ENCODE measurements around the gene HMGCS2. TPM values are rescaled to one million over a fixed set of nuclear protein-coding genes. Genes with fewer than 3 reads are reported as not detected.

HMGCS2 gene
- not detected in 2 replicates for total RNA-seq

DNA sequence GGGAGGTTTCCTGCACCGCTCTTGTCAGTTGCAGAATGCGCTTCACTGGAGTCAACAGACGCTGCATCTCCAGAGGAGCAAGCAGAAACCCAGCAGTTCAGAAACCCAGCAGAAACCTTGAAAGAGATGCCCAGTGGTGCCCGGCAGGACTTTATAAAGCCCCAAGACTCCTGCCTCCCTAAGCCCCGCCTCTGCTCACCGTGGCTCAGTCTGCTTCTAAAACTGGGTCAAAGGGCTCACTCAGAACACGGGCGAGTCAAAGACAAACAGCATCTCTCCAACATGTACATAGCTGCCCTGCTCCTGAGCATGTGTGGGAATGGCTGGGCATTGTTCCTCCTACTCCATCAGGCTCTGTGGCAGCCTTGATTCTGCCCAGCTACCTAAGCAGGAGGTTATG lies at the start of gene HMGCS2:
Gene HMGCS2, minus strand, starts transcription at position 128 of the 400 bp plus-strand sequence. Its CDS starts 61 bp downstream, at position 67.
- intact Hi-C loops (cut with micrococcal nuclease), result no loop called here
- H3K27ac Mint-ChIP-seq, result no peak within 1 kb of the TSS
- H3K4me3 Mint-ChIP-seq, result no peak within 1 kb of the TSS
- peaks cover 3% of the 10 kb centered on the region for H3K4me1 Mint-ChIP-seq
- H3K9me3 Mint-ChIP-seq, result no peaks in the 10 kb centered on the region
- no peaks in the 10 kb centered on the region for H3K36me3 Mint-ChIP-seq (ENCODE audit: low read depth)
- DNase-seq, result no peak
- H3K27me3 Mint-ChIP-seq, result peaks cover 51% of the 10 kb centered on the region

DNA sequence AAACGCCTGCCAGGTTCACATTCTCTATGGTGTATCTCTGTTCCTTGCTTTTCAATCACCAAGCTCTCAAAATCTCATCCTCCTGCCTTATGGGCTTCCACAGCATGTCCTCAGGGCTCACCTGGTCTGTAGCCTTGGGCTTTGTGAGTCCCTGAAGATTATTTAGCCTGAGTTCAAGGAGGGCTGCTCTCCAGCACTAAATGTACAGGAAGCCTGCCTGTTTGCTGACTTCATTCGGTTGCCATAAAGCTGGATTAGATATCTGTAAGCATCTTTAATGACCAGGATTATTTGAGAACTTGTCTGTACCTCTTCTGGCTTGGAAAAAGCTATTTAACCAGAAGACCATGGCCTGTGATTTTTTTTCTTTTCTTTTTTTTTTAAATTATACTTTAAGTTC lies 49.5 kb upstream of the HMGCS2 start:
- Mint-ChIP-seq H3K27ac (no peak overlapping the region), H3K4me1 (no peaks in the 10 kb centered on the region), H3K4me3 (no peak overlapping the region), H3K36me3 (ENCODE audit: low read depth) (no peaks in the 10 kb centered on the region), H3K27me3 (peaks cover 52% of the 10 kb centered on the region), H3K9me3 (no peaks in the 10 kb centered on the region)
- no peak for DNase-seq
- intact Hi-C loops (cut with micrococcal nuclease), result no loop called here

DNA sequence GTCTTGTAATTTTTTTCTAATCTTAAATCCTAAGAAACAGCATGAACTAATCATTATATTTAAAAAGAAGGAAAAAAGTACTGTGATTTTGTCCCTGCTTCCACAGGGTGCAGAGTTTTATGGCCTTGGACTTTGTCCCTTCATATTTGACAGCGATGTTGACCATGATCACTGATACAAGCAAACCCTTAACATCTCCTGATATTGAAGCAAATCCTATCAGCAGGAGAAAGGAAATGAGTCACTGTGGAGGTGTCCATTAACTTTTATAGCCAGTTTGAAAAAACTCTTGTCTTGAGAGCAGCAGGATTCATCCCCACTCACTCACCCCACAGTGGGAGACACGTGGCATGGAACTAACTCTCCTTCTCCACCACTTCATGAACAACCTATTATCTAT lies 47.7 kb upstream of the HMGCS2 start:
- no peak overlapping the region for H3K4me3 Mint-ChIP-seq
- H3K27me3 Mint-ChIP-seq, result peaks cover 54% of the 10 kb centered on the region
- H3K27ac Mint-ChIP-seq, result no peak overlapping the region
- H3K9me3 Mint-ChIP-seq, result peaks cover 4% of the 10 kb centered on the region
- no peaks in the 10 kb centered on the region for H3K4me1 Mint-ChIP-seq
- no peak for DNase-seq
- intact Hi-C loops (cut with micrococcal nuclease), result no loop called here
- no peaks in the 10 kb centered on the region for H3K36me3 Mint-ChIP-seq (ENCODE audit: low read depth)

DNA sequence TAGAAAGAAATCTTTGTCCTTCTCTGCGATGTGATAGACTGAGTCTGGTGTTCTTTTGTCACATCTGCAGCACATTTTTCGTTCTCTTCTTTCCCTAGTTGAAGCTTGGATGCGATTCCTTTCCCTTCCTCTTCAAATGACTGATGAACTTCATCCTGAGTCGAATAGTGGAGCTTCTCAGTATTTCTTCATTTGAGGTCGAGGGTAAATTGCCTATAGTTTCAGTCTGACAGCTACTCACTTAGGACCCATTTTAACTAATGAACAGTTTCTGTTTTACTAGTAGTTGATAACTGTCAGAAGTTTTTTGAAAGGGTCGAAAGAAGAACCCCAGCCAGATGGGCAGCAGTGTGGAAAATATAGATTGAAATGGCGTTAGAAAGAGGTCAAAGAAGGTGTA lies 47.2 kb upstream of the HMGCS2 start:
- Mint-ChIP-seq H3K27ac (no peak overlapping the region), H3K27me3 (peaks cover 52% of the 10 kb centered on the region), H3K9me3 (peaks cover 4% of the 10 kb centered on the region), H3K4me3 (no peak overlapping the region), H3K36me3 (ENCODE audit: low read depth) (no peaks in the 10 kb centered on the region), H3K4me1 (no peaks in the 10 kb centered on the region)
- DNase-seq, result no peak
- intact Hi-C loops (cut with micrococcal nuclease), result no loop called here

DNA sequence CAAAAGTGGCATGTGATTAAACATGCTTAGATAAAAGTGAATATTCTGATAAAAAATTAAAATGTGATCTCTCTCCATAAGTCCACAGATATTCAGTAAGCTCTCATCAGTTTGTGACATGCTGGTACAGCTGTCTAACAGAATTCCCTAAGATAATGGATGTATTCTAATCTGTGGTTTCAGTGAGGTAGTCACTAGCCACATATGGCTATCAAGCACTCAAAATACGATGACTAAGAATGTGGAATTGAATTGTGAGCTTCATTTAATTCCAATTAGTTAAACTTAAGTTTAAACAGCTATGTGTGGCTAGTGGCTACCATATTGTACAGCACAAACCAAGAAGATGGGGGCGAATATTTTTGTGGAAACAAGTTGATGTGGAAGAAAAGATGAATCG lies 46.7 kb upstream of the HMGCS2 start:
- Mint-ChIP-seq H3K4me1 (no peaks in the 10 kb centered on the region), H3K36me3 (ENCODE audit: low read depth) (no peaks in the 10 kb centered on the region), H3K27me3 (peaks cover 52% of the 10 kb centered on the region), H3K4me3 (no peak overlapping the region), H3K27ac (no peak overlapping the region), H3K9me3 (peaks cover 4% of the 10 kb centered on the region)
- DNase-seq, result no peak
- intact Hi-C loops (cut with micrococcal nuclease), result no loop called here

DNA sequence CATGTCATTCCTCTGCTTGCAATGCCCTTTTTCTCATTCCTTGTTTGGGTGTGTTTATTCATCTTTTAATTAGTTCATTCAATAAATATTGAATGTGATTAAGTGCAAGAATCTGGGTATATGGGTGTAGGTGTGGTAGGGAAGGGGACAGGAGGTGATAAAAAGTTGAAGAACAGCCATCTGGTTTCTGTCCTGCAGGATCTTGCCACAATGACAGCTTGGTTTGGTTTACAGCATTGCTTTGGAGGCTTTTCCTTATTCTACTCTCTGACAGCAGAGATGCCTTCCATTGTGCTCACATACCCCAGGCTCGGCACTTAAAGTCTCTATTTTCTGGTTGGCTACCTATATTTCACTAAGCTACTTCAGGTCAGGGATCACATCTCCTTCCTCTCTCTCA lies 45.6 kb upstream of the HMGCS2 start:
- intact Hi-C loops (cut with micrococcal nuclease), result no loop called here
- H3K27ac Mint-ChIP-seq, result no peak overlapping the region
- H3K4me3 Mint-ChIP-seq, result no peak overlapping the region
- no peaks in the 10 kb centered on the region for H3K36me3 Mint-ChIP-seq (ENCODE audit: low read depth)
- H3K27me3 Mint-ChIP-seq, result peaks cover 47% of the 10 kb centered on the region
- DNase-seq, result no peak
- H3K9me3 Mint-ChIP-seq, result peaks cover 4% of the 10 kb centered on the region
- peaks cover under 1% of the 10 kb centered on the region for H3K4me1 Mint-ChIP-seq

DNA sequence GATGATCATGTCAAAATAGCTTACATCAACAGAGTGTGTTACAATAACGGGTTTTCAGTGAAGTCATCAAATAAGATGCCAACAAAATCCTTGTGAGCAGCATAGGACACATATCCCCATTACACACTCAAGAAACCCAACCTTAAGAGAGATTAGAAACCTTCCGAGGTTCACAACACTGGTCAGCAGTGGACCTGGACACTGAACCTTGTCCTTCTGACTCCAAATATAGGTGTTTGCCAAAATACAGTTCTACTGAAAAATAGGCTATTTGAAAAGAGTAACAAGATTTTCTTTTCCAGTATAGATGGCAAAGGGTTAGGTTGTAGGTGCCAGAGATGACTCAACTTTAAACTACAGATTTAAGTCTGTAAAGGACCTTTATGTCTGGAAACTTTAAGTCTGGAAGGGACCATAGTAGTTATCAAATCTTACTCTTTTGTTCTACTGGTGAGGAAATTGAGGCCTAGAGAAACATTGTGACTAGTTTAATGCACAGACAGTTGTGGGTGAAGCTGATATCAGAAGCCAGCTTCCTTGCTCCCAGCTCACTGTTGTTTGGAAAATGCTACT lies 43.4 kb upstream of the HMGCS2 start:
- Mint-ChIP-seq H3K4me3 (no peak overlapping the region), H3K36me3 (ENCODE audit: low read depth) (no peaks in the 10 kb centered on the region), H3K27me3 (peaks cover 54% of the 10 kb centered on the region), H3K4me1 (peaks cover 4% of the 10 kb centered on the region), H3K27ac (no peak overlapping the region), H3K9me3 (peaks cover 4% of the 10 kb centered on the region)
- intact Hi-C loops (cut with micrococcal nuclease), result no loop called here
- DNase-seq, result no peak

DNA sequence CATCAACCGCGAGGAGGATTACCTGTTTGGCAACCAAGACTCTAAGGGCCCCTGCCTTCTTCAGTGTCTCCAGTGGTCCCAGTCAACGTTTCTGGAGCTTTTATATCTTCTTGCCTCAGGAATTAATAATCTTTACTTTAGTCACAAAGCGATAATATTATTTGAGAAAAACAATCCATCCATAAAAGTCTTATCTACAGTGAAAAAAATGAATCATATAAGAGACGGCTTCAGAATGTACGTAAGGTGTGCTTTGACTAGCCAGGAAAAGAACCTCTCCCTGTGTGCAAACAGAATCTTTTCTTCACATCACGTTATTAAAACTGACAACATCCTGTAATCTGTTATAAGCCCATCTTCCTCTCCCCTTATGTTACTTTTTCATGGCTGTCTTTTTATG lies 42.7 kb upstream of the HMGCS2 start, which contains the start of gene REG4:
Gene REG4, minus strand, starts transcription at position 74 of the 400 bp plus-strand sequence. CDS start 2,691 bp downstream, outside the sequence.
- peaks cover 57% of the 10 kb centered on the region for H3K27me3 Mint-ChIP-seq
- peaks cover 4% of the 10 kb centered on the region for H3K9me3 Mint-ChIP-seq
- intact Hi-C loops (cut with micrococcal nuclease), result no loop called here
- no peak for DNase-seq
- H3K4me3 Mint-ChIP-seq, result no peak within 1 kb of the TSS
- peaks cover 4% of the 10 kb centered on the region for H3K4me1 Mint-ChIP-seq
- no peaks in the 10 kb centered on the region for H3K36me3 Mint-ChIP-seq (ENCODE audit: low read depth)
- H3K27ac Mint-ChIP-seq, result no peak within 1 kb of the TSS

DNA sequence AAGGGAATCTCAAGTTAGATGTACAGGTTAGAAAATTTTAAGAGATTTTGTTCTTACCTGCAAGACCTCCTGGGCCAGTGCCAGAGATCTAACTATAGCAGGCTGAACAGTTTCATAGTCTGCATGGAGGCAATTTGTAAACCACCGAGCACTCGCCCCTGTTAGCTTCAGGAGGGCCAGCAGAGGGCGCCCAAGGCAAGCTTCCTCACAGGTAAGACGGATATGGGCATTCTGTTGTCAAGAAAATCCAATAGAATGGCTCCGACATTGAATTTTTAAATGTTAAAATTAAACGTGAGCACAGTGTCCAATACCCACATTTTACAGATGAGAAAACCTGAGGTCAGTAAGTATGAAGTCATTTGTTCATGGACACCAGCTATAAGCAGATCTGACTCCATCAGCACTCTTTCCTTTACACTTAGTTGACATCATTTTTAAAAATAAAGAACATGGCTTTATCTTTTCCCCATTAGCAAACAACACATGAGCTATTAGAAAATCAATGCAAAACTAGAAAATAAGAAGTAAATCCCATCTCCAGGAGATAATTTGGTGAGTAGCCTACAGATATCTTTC lies 40.4 kb upstream of the HMGCS2 start:
- peaks cover 4% of the 10 kb centered on the region for H3K4me1 Mint-ChIP-seq
- peak; percentile 89 for DNase-seq
- no peaks in the 10 kb centered on the region for H3K36me3 Mint-ChIP-seq (ENCODE audit: low read depth)
- intact Hi-C loops (cut with micrococcal nuclease), result loop anchor here (5.0 to 10.0 kb wide), 2 partner anchors 66 to 67 kb away; no protein-coding TSS in a partner anchor
- peaks cover 54% of the 10 kb centered on the region for H3K27me3 Mint-ChIP-seq
- no peak overlapping the region for H3K4me3 Mint-ChIP-seq
- H3K9me3 Mint-ChIP-seq, result peaks cover 4% of the 10 kb centered on the region
- no peak overlapping the region for H3K27ac Mint-ChIP-seq

DNA sequence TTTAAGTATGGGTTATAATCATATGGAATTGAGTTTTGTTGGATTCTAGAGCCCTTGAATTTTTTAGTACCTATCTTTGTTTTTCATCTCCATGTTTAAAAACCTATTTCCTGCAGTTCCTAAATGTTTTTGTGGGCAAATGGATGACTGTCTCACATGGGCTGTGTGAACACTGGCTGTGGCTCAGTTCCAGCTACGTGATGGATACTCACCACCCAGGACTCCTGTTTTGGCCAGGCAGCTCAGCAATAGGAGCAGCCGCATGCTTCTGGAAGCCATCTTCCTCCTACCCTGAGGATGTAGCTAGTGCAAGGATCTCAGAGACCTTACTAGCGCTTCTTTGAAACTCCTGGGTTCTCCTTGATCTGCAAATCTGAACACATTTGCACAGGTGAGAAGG lies 39.8 kb upstream of the HMGCS2 start:
- Mint-ChIP-seq H3K9me3 (peaks cover 4% of the 10 kb centered on the region), H3K4me3 (no peak overlapping the region), H3K27ac (no peak overlapping the region), H3K4me1 (peaks cover 4% of the 10 kb centered on the region), H3K27me3 (peaks cover 55% of the 10 kb centered on the region), H3K36me3 (ENCODE audit: low read depth) (no peaks in the 10 kb centered on the region)
- intact Hi-C loops (cut with micrococcal nuclease), result loop anchor here (5.0 to 10.0 kb wide), 2 partner anchors 66 kb away; no protein-coding TSS in a partner anchor
- DNase-seq, result no peak

DNA sequence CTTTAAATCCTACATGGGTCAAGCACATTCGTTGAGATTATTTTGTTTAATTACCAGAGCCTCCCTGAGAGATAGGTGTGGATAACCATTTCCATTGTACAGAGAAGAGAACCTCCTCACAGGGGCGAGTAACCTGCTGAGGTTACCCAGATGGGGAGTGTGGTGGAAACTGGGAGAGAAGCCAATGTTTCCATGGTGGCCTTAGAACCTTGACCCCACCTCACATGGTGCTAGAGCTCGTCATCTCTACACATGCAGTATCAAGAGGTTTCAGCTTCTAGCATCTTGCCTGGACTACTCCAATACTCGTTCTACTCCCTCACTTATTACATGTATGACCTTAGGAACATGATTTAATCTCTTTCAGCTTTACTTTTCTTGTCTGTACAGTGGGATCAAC lies 37.8 kb upstream of the HMGCS2 start:
- no peaks in the 10 kb centered on the region for H3K9me3 Mint-ChIP-seq
- no peak overlapping the region for H3K4me3 Mint-ChIP-seq
- no peak overlapping the region for H3K27ac Mint-ChIP-seq
- no peak for DNase-seq
- H3K27me3 Mint-ChIP-seq, result peaks cover 49% of the 10 kb centered on the region
- intact Hi-C loops (cut with micrococcal nuclease), result loop anchor here (5.0 to 10.0 kb wide), 2 partner anchors 64 to 68 kb away; no protein-coding TSS in a partner anchor
- H3K4me1 Mint-ChIP-seq, result peaks cover 4% of the 10 kb centered on the region
- no peaks in the 10 kb centered on the region for H3K36me3 Mint-ChIP-seq (ENCODE audit: low read depth)

DNA sequence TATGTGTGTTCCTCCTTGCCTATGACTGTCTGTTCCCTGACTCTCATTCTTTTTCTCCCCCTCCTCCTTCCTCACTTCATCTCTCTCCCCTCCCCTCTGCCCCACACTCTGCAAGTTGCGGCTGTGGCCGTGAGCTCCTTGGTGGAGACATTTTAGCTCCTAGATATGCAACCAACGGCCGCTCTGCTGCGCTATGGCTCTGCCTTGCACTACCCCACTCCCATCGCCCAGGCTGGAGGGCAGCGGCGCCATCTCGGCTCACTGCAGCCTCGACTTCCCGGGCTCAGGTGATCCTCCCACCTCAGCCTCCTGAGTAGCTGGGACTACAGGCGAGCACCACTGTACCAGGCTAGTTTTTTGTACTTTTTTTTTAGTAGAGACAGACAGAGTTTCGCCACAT lies 37.0 kb upstream of the HMGCS2 start:
- Mint-ChIP-seq H3K4me1 (peaks cover 4% of the 10 kb centered on the region), H3K27ac (no peak overlapping the region), H3K36me3 (ENCODE audit: low read depth) (no peaks in the 10 kb centered on the region), H3K4me3 (no peak overlapping the region), H3K9me3 (no peaks in the 10 kb centered on the region), H3K27me3 (peaks cover 44% of the 10 kb centered on the region)
- no peak for DNase-seq
- intact Hi-C loops (cut with micrococcal nuclease), result loop anchor here (5.0 to 10.0 kb wide), 2 partner anchors 63 to 69 kb away; no protein-coding TSS in a partner anchor

DNA sequence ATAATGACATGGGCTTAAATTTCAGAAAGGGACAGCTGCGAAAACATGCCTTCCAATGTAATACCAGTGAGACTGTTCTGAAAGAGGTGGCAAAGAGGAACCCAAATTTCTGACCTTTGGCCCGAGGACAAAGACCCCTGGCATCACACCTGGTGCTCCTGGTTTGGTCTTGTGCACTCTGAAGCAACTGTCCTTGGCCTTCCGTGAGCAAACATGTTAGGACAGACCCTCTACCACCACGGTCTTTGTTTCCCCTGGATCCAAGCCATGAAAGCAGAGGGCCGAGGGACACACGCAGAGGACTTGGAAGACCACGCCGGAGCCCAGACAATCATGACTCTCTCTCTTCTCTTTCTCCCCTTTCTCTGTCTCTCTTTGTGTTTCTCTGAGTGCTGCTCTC lies 36.5 kb upstream of the HMGCS2 start:
- H3K27me3 Mint-ChIP-seq, result peaks cover 44% of the 10 kb centered on the region
- intact Hi-C loops (cut with micrococcal nuclease), result loop anchor here (5.0 to 10.0 kb wide), 2 partner anchors 63 to 70 kb away; no protein-coding TSS in a partner anchor
- H3K36me3 Mint-ChIP-seq (ENCODE audit: low read depth), result no peaks in the 10 kb centered on the region
- DNase-seq, result no peak
- H3K4me3 Mint-ChIP-seq, result no peak overlapping the region
- H3K4me1 Mint-ChIP-seq, result peaks cover 4% of the 10 kb centered on the region
- no peak overlapping the region for H3K27ac Mint-ChIP-seq
- no peaks in the 10 kb centered on the region for H3K9me3 Mint-ChIP-seq

DNA sequence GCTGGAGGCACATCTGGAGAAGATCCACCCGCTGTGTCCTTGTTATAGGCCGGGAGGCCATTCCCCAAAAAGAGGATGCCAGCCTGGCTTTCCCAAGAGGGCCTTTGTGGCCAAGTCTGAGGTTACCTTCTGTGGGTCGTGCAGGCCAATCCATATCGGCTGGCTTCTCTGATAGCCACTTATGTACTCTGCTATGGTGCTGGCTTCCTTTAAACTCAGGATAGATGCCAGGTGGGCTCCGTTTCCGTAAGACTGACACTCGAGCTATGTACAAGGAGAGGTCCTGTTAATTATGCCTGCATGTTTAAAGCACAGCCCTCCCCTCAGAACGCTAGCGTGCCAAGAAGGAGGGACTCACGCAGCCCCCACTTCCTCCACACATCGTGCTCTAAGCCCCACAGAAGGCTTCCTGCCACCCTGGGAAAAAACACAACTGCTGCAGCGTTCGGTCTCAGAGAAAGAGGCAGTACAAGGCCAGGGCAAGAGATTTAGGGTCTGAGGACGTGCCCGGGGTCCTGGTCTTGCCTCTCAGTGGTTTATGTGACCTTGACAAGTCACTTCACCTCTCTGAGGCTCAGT lies 31.0 kb upstream of the HMGCS2 start:
- no peak for DNase-seq
- H3K27ac Mint-ChIP-seq, result no peak overlapping the region
- no peaks in the 10 kb centered on the region for H3K9me3 Mint-ChIP-seq
- intact Hi-C loops (cut with micrococcal nuclease), result loop anchor here (10.0 kb wide), 1 partner anchor 75 kb away; no protein-coding TSS in a partner anchor
- H3K36me3 Mint-ChIP-seq (ENCODE audit: low read depth), result no peaks in the 10 kb centered on the region
- peaks cover 13% of the 10 kb centered on the region for H3K27me3 Mint-ChIP-seq
- no peak overlapping the region for H3K4me3 Mint-ChIP-seq
- peaks cover 10% of the 10 kb centered on the region for H3K4me1 Mint-ChIP-seq
